HK-2 (cell line): ENCODE data around the gene SAMD11.
"Not testable (repeated sequence)": the region's sequence is repeated elsewhere in the genome, so short reads cannot be mapped to it uniquely, and the experiment has no call there.

Experiments
- DNase-seq: peaks from one replicate; pipeline ENCODE4 v3.0.0-alpha.2; 2018; ENCODE audit not compliant: unreplicated experiment

Gene SAMD11

GRCh38 chr1:943545-944340 is 20.0 kb downstream of the SAMD11 start:
- DNase-seq, result no peak

GRCh38 chr1:944341-945325 is 20.9 kb downstream of the SAMD11 start:
- DNase-seq, result no peak

- no peak for DNase-seq
These were observed 22.2 kb downstream of the SAMD11 start for GRCh38 chr1:945688-946556.

- not testable (repeated sequence) for DNase-seq
These were observed 23.1 kb downstream of the SAMD11 start for GRCh38 chr1:946811-947210.

GRCh38 chr1:947958-948357 is 24.2 kb downstream of the SAMD11 start:
- no peak for DNase-seq

GRCh38 chr1:950268-950667 is 26.5 kb downstream of the SAMD11 start:
- DNase-seq, result no peak

- no peak for DNase-seq
These were observed 27.2 kb downstream of the SAMD11 start for GRCh38 chr1:950881-951280.

- no peak for DNase-seq
These were observed 27.6 kb downstream of the SAMD11 start for GRCh38 chr1:951364-951763.

- no peak for DNase-seq
These were observed 28.5 kb downstream of the SAMD11 start for GRCh38 chr1:952201-952600.

GRCh38 chr1:952603-953002 is 28.9 kb downstream of the SAMD11 start:
- DNase-seq, result no peak

- DNase-seq, result no peak
These were observed 30.0 kb downstream of the SAMD11 start for GRCh38 chr1:953524-954320.

GRCh38 chr1:954927-955326 is 31.2 kb downstream of the SAMD11 start:
- DNase-seq, result no peak

GRCh38 chr1:955474-955873 is 31.8 kb downstream of the SAMD11 start:
- DNase-seq, result no peak

- DNase-seq, result no peak
These were observed 32.9 kb downstream of the SAMD11 start for GRCh38 chr1:956636-957035.

GRCh38 chr1:958823-959730 is 35.4 kb downstream of the SAMD11 start, which contains the start of gene NOC2L:
TSS of gene NOC2L (minus strand) at chr1:959256. CDS start at chr1:959240, 16 bp downstream.
- DNase-seq, result peak; percentile 95

- no peak for DNase-seq
These were observed 36.1 kb downstream of the SAMD11 start for GRCh38 chr1:959731-960362.

GRCh38 chr1:960363-961131 is 36.8 kb downstream of the SAMD11 start, which contains the start of gene KLHL17:
TSS of gene KLHL17 (plus strand) at chr1:960584. CDS start at chr1:960694, 110 bp downstream.
- peak; percentile 73 for DNase-seq

- DNase-seq, result no peak
These were observed 37.5 kb downstream of the SAMD11 start for GRCh38 chr1:961132-961669.
